Activated CD4-positive, alpha-beta T cell treated with anti-CD3 and anti-CD28 coated beads for 48 hours (primary cell): ENCODE data around the gene PHF20.
A peak's percentile ranks its signal among the peaks of the same experiment; 100 is the strongest.
"Not testable (repeated sequence)": the region's sequence is repeated elsewhere in the genome, so short reads cannot be mapped to it uniquely, and the experiment has no call there.

Source experiments
- DNase-seq: peaks from one replicate; pipeline ENCODE4 v3.0.0-alpha.2; 2020

The PHF20 gene

GRCh38 chr20:35985806-35986205, 214.0 kb downstream of the PHF20 start:
- DNase-seq, result no peak

- DNase-seq, result no peak
Observed at GRCh38 chr20:35988910-35989463, 217.2 kb downstream of the PHF20 start.

- DNase-seq, result peak; percentile 25
Observed at GRCh38 chr20:35991142-35991771, 219.4 kb downstream of the PHF20 start.

- peak; percentile 47 for DNase-seq
Observed at GRCh38 chr20:35992713-35993335, 221.0 kb downstream of the PHF20 start.

GRCh38 chr20:35994994-35995453, 223.2 kb downstream of the PHF20 start:
- peak; percentile 87 for DNase-seq

- DNase-seq, result not testable (repeated sequence)
Observed at GRCh38 chr20:35996492-35996891, 224.7 kb downstream of the PHF20 start.
